Epidermal melanocyte (primary cell): Measurements from ENCODE around the gene ATP6V0D1.
A peak's percentile ranks its signal among the peaks of the same experiment; 100 is the strongest.
"Not testable (repeated sequence)": the region's sequence is repeated elsewhere in the genome, so short reads cannot be mapped to it uniquely, and the experiment has no call there.

ENCODE experiments used
- DNase-seq: peaks from one replicate; pipeline ENCODE4 v3.0.0; 2011; ENCODE audit warnings: low spot score; ENCODE audit not compliant: insufficient read length

The ATP6V0D1 gene

DNA sequence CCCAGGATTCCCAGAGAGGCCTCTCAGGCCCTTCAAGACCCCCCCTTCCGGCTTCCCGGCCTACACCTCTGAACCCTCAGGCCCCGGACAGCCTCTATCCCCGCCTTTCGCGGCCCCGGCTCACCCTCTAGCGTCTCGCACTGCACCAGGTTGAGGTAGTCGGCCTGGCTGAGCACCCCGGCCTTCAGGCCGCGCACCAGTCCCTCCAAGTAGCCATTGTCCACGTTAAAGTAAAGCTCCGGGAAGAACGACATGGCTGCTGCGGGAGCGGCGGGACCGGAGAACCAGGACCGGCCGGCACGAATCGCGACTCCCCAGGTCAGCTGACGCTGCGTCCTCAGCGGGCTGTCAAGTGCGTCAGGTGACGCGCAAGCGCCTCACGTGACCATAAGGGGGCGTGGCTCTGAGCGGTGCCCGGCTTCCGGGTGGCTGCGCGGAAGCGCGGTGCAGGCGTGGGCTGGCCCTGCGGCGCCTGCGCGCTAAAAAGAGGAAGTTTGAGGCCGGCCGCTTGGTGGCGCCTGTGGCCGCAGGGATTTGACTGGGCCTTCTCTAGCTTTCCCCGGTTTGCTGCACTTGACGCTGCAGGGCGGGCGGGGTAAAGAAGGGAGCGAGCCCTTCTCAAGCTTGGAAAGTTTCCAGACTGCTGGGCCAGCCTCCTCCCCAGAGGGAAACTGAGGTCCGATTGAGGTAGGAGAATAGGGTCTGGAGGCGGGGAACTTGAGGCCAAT, at the start of gene ATP6V0D1:
ATP6V0D1 (minus strand) TSS at position 325 of the 728 bp plus-strand sequence; CDS start at position 254, 71 bp downstream.
- peak; percentile 89 for DNase-seq

DNA sequence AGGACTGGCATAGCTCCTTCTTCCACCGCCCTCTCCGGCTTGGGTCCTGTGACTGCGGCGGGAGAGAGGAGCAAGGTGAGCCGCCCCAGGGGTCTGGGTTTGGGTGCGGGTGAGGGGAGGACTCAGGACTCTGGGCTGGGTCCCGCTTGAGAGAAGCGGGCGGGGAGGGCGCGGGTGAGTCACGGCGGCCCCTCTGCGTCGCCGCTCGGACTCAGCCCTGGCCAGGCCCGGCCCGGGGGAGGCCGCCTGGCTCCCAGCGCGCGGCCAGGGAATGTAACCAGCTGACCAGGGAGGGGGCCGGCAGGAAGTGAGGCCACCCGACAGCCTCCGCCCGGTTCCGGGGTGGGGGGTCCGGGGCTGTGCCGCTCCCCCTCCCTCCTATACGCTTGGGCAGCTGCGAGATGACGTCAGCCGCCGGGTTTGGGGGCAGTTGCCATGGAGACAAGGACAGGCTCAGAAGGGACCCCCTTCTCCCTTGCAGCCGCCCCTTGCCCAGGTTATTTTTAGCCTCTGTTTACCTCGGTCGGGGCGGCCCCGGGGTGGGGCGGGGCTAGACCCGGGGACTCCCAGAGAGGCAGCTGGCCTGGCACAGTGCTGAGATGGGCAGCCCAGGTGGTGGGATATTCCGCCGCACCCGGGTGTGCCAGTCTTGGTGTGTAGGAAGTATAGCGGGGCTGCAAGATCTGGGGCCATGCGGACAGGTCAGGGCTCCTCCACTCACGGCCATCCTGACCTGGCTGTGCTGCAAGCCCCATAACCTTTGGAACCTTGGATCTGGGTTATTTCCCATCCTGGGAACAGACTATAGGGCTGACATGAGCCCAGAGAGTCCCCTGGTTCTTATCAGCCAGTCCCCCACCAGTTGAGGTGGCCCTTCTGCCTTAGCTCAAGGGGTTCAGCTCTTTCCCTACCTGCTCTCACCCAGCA, 49.3 kb upstream of the ATP6V0D1 start:
- peak; percentile 78 for DNase-seq

DNA sequence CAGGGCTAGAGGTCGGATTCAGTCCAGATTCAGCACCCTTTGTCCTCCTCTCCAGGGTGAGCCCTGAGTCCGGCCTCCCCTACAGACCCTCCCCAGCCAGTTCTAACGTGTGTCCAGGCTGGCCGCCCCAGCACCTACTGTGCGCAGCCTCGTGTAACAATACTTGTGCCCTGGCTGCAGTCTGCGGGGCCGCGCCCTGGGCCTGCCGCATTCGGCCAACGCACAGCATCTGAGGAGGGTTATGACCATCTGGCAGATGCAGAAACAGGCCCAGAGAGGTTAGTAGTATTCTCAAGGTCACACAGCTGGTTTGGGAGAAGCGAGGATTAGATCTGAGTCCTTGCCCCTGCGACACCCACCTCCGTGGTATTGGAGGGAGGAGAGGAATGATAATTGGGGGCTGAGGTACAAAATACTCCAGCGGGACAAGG, 48.6 kb upstream of the ATP6V0D1 start:
- DNase-seq = peak; percentile 13

DNA sequence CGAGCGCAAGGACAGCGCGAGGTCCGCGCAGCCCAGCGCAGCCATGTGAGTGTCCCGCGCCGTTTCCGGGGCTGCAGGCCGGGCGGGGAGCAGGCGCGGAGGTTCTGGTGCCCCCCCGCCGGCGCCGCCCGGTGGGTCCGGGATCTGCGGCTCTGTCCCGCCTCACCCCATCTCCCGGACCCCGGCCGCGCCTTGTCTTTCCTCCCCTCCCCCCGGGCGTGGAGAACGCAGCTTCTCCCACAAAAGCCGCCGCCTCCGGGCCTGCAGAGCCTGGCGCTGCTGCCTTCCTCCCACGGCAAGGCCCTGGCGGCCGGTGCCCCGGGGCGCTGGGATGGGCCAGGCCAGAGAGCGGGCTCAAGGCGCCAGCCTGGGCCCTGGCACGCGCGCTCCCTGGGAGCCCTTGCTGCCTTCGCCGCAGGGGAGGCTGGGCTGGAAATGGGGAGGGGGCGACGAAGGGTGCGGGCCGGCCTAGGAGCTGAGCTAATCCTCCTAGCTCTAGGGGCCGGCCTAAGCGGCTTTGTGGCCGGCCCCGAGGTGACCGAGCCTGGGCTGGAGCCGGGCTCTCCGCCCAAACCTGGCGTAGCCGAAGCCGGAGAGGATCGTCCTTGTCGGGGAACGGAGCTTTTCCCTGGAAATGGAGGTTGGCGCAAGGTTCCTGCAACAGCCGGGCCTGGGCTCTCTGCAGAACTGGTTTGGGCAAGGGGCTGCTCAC, 48.1 kb upstream of the ATP6V0D1 start:
- peak; percentile 69 for DNase-seq

DNA sequence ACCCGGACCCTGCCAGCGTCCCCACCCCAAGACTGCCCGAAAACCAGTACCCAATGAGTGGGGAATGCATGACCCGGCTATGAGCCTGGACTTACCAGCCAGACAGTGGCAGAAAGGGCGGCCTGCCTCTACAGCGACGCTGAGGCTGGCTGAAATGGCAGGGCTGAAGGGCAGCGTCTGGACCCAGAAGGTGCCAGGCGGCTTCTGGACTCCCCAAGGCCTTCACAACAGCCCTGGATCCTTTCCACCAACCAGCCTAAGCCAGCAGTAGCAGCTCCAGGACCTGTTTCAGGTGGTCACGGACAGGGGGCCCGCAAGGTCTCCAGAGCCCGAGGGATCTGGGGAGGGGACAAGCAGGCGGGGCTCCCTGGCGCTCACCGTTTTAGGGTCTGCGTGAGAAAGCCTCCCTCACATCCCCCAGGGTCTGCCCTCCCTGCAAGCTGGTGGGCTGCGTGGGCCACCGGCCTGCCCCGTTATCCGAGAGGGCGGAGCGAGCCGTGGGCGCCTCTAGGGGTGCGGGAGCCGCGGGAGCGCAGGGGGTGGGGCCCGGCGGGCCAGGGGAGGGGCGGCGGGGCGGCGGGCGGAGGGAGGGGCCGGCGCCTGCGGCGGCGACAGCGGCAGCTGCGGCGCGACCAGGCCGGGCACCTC, 47.4 kb upstream of the ATP6V0D1 start, which contains the start of gene RIPOR1:
RIPOR1 (plus strand) TSS at position 608 of the 648 bp plus-strand sequence. CDS start 9,618 bp downstream, outside the sequence.
- DNase-seq = peak; percentile 82

DNA sequence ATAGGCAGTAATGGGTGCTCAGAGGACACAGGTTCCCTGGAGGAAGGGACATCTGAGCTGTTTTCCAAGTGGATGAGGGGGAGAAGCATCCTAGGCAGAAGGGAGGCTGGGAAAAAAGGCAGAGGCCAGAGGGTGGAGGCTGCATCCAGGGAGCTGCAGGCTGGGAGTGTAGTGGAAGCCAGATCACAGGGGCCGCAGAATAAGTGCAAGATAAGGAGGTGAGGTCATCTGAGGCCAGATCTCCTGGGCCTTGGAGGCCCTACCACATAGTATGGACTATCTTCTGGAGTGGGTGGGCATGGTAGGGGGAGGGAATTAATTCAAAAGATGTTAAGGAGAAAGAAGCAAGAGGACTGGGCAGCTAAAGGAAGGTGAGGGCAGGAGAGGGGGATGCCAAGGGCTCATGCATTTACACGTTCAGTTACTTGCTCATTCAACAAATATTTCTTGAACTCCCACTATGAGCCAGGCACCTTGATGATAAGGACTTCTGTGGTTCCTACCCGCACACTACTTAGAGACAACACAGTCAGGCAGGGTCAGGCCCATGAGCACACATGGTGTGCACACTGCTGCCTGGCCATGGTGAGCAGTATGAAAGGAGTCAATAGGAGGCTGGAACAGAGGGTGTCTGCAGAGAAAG, 45.3 kb upstream of the ATP6V0D1 start:
- peak; percentile 12 for DNase-seq

DNA sequence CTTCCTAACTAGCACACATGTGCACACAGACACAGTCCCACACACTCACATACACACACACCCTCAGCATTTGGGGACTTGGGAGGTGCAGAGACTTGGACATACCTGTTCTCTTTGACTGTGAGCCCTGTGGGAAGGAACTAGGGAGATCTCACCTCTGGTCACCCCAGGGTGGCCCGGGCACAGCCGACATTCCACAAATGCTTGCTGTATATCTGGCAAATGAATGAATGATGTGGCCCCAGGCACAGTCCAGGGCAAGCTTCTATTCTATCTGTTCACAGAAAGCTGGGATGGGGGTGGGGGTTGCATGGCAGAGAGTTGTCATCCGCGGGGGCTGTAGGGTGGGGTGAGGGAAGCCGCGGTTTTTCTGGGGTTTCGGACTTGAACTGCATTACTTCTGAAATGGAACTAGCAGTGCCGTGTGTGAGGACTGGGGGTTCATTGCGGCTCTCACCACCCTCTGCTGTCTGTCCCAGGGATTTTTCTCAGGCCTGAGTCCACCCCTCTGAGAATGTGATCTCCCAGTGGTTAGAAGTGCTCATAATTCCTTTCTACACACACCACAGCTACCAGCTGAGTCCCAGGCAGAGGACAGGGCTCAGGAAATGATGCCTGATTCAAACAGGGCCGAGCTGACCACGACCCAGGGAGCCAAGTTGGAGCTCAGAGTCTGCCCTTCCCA, 44.4 kb upstream of the ATP6V0D1 start:
- DNase-seq = no peak

DNA sequence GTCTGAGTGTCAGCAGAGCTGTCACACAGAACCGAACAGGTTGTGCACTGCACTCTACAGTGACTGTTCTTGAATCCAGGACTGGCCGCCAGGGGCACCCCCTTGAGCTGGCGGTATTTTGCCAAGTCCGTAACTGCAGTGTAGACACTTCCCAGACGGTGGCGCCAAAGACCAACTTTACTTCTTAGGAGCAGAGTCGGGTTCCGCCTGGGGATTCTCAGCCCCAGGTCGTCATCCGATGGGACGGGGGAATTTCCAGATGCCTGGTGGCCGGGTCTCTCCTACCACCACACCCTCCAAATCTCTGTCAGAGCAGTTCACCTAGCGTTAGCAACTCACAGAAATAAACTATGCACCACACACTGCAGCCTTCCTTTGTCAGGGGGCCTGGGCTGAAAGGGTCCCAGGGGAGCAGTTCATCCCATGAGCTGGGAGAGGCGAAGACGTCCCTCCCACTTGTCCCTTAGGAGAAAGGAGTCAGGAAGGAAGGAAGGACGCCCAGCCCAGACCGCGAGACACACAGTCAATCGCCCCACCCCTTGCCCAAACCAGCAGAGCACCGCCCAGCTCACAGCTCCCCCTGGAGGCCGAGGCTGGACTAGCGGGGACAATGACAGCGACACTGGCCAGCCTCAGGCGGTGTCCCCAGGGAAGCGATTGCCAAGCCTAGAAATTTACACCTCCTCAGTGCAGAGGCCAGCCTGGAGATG, 40.3 kb upstream of the ATP6V0D1 start:
- DNase-seq = peak; percentile 91

DNA sequence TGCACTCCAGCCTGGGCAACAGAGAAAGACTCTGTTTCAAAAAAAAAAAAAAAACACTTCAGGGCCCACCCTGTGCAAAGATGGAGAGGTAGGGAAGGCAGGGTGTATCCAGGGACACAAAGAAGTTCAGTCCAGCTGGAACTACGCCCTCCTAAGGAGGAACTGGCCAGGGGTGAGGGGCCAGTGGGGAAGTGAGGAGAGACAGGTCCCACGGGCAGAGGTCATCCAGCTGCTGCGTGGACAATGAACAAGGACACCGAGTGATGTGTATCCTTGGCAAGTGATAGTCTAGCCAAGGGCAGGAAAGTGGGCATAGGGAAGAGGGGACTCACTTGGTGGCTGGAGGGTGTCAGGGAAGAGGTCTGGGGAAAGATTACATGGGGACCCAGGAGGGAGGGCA, 38.3 kb upstream of the ATP6V0D1 start:
- DNase-seq = peak; percentile 4

DNA sequence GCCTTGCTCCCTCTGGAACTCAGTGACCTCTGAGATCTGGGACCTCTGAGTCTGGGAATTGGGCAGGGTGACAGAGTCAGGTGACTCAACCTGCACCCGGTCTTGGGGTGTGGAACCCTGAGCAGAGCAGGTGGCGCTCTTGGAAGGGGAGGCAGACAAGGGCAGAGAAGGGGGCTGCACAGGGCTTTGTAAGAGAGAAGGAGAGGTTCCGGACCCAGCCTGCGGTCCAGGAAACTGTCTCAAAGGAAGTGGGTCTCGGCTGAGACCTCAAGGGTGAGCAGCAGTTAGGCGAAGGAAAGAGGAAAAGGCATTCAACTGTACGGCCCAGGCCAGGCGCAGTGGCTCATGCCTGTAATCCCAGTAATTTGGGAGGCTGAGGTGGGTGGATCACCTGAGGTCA, 37.7 kb upstream of the ATP6V0D1 start:
- no peak for DNase-seq

DNA sequence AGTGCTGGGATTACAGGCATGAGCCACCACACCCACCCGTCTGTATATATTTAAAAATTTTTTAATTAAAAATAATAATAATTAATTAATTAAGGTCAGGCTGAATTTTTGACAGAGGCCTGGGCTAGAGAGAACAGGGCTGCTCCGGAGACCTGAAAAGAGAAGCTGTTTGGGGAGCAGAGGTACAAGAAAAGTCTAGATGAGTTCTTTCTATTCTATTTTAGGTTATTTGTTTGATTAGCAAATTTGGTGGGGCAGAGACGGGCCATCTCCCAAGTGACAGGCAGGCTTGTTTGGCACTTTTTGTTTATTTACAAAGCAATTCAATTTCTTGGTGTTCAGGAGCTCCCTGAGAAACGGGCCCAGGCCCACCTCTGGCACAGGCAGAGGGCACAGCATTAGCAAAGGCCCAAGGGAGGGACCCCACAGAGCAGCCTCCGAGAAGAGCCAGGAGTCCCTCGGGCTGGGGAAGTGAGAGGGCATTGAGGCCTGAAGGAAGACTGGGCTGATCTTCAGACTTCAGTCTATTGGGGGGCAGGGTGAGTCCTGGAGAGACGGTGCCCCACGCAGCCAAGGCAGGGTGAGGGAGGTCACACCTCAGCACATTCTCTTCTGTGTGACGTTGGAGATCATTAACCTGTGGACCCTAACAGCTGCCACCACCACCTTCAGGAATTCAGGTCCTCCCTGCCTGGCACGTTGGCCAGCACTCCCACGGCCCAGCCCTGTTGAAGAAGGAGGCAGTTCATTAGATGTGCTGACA, 36.9 kb upstream of the ATP6V0D1 start:
- peak; percentile 4 for DNase-seq

DNA sequence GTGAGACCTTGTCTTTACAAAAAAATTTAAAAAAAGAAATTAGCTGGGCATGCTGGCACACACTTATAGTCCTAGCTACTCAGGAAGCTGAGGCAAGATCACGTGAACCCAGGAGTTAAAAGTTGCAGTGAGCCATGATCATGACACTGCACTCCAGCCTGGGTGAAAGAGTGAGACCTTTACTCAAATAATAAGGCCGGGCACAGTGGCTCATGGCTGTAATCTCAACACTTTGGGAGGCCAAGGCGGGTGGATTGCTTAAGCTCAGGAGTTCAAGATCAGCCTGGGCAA, 36.1 kb upstream of the ATP6V0D1 start:
- DNase-seq = no peak

DNA sequence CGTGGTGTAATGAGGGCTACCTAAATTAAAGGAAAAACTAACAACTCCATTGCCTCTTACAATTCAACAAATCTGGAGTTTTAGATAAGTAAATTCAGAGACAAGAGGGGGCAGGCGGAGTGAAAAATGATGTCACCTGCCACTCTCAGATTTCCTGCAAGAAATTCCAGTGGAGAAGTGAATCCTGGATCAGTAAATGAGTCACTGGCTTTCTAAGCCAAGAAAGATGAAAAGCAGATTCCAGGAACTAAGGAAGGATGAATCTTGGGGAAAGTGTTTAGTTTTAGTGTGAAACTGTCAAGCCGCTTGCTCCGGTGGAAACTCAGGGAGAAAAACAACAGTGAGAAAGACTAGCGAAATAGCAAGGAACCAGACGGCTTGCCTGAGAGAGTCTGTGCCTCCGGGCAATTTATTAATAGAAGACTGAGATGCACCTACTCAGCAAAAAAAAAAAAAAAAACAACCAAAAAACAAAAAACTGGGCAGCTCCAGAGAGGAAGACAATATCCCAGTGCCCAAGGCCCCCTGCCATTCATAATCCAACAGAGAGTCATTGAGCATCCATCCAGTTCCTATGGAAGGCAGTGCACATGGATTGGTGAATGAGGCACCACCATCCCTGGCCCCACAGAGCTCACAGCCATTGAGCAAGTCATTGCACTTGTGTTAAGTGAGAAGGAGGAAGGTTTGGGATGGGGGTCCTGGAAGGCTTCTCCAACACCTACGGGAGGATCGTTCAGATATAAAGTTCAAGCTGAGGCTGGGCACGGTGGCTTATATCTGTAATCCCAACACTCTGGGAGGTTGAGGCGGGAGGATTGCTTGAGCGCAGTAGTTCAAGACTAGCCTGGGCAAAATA, 35.6 kb upstream of the ATP6V0D1 start:
- DNase-seq = peak; percentile 19

DNA sequence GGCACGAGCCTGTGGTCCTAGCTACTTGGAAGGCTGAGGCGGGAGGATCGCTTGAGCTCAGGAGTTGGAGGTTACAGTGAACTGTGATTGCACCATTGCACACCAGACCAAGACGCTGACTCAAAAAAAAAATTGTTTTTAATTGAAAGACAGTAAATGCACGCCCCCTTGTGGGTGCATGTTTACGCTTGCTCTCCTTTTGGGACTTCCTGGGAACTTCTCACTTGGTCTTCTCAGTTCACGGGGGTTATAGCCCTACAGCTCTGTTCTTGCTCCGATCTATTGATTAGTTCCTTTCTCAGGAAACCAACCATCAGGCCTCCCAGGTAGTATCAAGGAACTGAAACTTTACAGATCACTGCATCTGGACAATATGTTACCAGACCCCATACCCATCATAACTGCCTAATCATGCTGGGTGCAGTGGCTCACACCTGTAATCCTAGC, 33.4 kb upstream of the ATP6V0D1 start:
- peak; percentile 60 for DNase-seq

DNA sequence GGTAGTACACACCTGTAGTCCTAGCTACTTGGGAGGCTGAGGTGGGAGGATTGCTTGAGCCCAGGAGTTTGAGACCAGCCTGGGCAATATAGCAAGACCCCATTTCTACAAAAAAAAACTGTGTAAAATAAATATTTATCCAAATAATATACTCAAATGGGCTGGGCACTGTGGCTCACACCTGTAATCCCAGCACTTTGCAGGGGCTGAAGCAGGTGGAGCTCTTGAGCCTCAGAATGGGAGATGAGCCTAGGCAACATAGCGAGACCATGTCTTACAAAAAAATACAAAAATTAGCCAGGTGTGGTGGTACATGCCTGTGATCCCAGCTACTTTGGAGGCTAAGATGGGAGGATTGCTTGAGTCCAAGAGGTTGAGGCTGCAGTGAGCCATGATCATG, 32.9 kb upstream of the ATP6V0D1 start:
- not testable (repeated sequence) for DNase-seq

DNA sequence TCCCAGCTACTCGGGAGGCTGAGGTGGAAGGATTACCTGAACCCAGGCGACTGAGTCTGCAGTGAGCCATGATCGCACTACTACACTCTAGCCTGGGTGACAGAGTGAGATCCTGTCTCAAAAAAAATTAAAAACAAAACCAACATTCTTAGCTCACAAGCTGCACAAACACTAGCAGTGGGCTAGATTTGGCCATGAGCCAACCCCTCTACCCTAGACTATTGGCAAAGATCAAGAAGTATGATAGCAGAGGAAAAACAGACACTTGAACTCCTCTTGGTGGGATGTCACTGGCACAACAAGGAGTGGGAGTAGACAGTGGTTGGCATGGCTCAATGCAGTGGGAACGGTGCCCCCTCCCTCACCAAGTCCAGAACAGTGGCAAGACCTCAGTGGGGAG, 28.1 kb upstream of the ATP6V0D1 start:
- no peak for DNase-seq

DNA sequence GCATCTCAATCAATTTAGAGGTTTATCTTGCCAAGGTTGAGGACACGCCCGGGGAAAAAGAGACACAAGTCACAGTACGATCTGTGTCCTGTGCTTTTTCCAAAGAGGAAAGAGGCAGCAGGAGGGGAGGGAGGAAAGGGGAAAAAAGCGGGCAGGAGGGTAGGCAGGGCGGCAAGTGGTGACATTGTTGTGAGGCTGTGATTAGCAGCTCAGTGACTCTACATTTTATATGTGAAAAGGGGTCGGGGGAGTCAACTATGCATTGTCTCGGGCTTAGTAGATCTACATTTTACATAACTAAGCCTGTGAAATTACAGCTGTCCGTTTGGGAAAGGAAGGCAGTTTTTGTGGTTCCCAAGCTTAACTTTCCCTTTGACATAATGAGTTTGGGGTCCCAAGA, 25.5 kb upstream of the ATP6V0D1 start:
- no peak for DNase-seq
